GM18511 (cell line): Measurements from ENCODE around the gene DCST2.
A peak's percentile ranks its signal among the peaks of the same experiment; 100 is the strongest.

Experiments
- ATAC-seq: cut with Tn5 transposase; IDR thresholded peaks from one replicate; pipeline ENCODE4 v1.9.1; 2021; ENCODE audit warnings: mild to moderate bottlenecking, moderate library complexity; ENCODE audit not compliant: unreplicated experiment

DCST2 gene

GRCh38 chr1:155070158-155070621 lies 36.6 kb upstream of the DCST2 start:
- no peak for ATAC-seq

DNA sequence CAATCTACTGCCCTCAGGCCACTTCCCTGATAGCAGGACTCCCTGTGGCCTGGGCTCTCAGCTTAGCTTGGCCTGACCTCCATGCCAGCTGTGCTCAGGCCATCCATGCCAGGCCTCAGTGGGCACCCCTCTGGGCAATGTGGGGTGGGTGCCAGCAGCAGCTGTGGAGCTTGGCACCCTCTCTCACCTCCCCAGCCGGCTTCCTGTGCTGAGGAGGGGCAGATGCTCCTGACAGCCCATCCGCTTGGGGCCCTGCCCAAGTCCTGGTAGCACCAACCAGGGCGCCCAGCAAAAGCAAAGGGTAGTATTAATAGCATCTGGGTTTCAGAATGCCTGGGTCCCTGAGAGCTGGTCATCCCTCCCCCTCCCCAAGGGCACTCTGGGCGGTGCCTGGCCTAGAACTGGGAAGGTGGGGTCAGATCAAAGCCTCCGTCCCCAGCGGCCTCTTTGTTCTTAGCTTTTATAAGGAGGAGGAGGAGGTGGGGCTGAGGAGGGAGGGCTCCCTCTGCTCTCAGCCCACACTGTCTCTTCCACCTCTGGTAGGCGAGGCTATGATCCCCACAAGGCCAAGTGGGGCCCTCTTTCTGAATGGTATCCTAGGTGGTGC lies 36.1 kb upstream of the DCST2 start:
- ATAC-seq: no peak

GRCh38 chr1:155068599-155068998 lies 35.0 kb upstream of the DCST2 start:
- ATAC-seq: no peak

DNA sequence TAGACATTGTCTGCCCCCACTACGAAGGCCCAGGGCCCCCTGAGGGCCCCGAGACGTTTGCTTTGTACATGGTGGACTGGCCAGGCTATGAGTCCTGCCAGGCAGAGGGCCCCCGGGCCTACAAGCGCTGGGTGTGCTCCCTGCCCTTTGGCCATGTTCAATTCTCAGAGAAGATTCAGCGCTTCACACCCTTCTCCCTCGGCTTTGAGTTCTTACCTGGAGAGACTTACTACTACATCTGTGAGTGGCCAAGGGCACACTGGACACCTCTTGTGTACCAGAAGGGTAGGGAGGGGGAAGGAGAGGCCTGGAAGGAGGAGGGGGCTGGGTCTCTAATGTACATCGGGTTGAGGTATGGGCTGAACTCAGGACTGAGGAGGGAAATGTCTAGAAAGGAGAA lies 33.2 kb upstream of the DCST2 start:
- no peak for ATAC-seq

DNA sequence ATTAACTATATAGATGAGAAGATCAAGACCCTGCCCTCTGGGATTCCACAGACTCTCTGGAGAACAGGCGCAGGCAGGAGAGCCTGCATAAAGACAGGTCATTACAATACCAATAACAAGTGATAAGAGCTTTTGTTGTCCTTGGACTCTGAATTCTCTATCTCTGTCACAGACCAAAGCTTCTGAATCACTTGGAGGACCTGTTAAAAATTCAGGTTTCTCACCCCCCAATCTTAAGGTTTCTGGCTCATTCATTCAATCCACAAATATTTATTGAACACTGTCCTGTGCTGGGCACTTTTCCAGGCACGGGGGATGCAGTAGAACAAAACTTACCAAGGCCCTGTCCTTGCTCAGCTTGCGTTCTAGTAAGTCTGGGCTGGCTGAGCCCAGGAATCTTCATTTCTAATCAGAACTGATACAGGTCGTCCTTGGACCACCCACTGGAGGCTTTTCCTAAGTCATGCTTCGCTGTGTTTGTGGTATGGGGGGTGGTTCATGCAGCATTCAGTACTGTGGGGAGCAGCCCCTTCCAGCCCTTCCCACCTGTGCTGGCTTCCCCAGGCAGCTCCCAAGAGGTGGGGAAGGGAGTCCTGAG lies 31.4 kb upstream of the DCST2 start:
- no peak for ATAC-seq

DNA sequence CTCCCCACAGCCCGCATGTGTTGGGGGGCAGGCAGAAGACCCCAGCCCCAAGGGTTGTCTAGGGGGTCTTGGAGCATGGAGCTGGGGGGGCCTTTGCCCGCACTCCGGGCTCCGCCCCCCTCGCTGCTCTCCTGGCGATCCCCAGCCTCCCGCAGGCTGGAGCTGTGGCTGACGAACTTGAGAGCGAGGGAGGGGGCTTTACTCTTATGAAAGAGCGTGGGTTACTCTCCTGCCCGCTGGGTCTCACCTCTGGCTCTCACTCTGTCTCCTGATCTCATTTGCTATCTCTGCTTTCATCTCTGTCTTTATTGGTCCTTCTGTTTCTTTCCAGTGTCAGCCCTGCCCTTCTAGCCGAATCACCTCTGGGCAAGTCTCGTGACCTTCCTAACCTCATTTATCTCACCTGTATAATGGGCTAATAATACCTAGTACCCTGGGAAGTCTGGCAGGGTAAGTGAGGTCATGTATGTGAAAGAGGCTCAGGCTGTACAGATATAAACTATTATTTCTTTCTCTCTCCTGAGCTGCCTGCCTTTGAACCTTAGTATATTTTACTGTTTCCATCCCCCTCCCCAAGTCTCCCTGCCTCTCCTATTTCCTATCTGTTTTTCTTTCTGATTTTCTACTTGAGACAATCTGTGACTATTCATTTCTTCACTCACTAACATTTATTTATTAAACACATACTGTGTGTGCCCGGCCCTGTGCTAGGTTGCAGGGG lies 30.7 kb upstream of the DCST2 start:
- ATAC-seq: peak; percentile 9

DNA sequence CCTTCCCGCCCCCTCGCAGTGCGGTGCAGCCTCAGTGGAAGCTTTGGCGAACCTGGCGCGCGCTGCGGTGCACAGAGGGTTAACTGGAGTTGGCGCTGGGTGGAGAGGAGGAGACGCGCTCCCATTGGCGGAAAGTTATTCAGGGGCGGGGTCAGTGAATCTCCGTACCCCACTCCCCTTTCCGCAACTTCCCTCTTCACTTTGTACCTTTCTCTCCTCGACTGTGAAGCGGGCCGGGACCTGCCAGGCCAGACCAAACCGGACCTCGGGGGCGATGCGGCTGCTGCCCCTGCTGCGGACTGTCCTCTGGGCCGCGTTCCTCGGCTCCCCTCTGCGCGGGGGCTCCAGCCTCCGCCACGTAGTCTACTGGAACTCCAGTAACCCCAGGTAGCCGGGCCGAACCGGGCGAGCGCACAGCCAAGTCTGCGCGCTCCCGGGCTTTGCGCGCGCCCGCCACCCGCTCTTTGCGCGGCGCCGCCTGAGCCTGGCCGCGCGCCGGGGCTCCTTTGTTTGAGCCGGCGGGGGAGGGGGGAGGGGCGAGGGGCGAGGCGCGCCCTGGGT lies 30.0 kb upstream of the DCST2 start, which contains the start of gene EFNA4:
EFNA4 (plus strand) TSS at position 191 of the 561 bp plus-strand sequence; CDS start at position 275, 84 bp downstream.
- ATAC-seq: peak; percentile 80

GRCh38 chr1:155062702-155063411 lies 29.3 kb upstream of the DCST2 start:
- no peak for ATAC-seq

- no peak for ATAC-seq
These were observed 28.6 kb upstream of the DCST2 start for GRCh38 chr1:155062151-155062686.

DNA sequence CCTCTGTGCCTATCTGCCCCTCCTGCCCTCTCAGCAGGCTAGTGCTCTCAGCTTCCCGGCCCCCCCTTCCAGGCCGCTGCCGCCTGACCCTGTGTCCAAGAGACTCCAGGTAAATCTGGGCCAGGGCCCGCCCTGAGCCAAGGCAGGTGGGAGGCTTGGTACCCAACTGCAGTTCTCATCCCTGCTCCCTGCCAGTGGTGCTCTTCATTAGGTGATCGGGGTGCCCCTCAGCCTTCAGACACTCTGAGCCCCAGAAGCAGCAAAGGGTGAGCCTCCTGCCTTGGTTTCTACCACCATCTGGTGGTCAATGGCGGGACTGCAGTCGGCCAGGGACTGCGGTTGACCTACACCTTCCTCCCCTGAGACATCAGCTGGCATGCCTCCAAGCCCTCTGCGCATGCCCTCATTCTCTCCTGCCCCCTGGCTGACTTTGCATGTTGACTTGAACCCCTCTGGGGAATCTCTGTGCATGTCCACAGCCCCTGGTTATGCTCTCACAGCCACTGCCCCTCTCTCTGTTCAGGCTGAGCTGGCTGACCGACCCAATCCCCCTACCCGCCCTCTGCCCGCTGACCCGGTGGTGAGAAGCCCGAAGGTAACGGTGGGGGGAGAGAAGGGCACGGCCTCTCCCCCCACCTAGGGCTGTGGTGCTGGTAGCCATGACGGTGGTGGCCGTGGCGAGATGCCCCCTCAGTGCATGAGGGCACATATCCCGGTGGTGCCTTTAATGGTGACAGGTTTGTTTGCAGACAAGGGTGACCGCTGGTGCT lies 28.0 kb upstream of the DCST2 start:
- ATAC-seq: peak; percentile 58

DNA sequence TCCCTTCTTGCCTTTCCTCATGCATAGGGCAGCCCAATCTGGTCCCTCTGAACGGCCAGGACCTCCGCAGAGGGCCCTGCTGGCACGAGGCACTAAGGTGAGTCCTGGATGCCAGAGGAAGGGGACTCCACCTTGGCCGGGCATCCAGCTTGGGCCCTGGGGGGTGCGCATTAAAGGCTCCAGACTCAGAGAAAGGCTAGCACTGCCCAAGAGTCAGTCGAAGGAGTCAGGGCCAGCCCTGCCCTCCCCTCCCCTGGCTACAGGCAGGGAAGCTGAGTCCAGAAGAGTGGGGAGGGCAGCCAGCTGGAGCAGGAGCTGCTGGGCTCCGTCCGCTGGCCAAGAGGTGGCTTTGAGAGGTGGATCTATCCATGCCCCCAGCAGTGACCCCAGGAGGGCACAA lies 27.2 kb upstream of the DCST2 start:
- ATAC-seq: no peak

DNA sequence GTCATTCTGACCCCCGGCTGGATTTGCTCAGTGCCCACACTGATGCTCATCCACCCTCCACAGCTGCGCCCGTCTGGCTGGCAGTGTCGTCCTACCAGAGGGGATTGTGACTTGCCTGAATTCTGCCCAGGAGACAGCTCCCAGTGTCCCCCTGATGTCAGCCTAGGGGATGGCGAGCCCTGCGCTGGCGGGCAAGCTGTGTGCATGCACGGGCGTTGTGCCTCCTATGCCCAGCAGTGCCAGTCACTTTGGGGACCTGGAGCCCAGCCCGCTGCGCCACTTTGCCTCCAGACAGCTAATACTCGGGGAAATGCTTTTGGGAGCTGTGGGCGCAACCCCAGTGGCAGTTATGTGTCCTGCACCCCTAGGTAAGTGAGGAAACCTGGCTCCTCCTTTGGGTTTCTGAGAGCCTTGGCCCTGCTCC lies 24.2 kb upstream of the DCST2 start:
- ATAC-seq: no peak

- ATAC-seq: no peak
These were observed 23.5 kb upstream of the DCST2 start for GRCh38 chr1:155057104-155057503.

GRCh38 chr1:155053531-155054105 lies 20.0 kb upstream of the DCST2 start:
- no peak for ATAC-seq

GRCh38 chr1:155052439-155053395 lies 19.1 kb upstream of the DCST2 start:
- no peak for ATAC-seq

GRCh38 chr1:155051777-155052398 lies 18.3 kb upstream of the DCST2 start:
- peak; percentile 28 for ATAC-seq

- ATAC-seq: no peak
These were observed 17.8 kb upstream of the DCST2 start for GRCh38 chr1:155051342-155051776.
